Thoracic aorta (tissue), 2 donors: Measurements from ENCODE around the gene SLC35A1. TPM values are rescaled to one million over a fixed set of nuclear protein-coding genes. Genes with fewer than 3 reads are reported as not detected.
"Not testable (repeated sequence)": the region's sequence is repeated elsewhere in the genome, so short reads cannot be mapped to it uniquely, and the experiment has no call there.

Experiments
- ATAC-seq: fragments of 150-250 bp; one replicate; pipeline ENCODE4 v1.8.0; 2017; ENCODE audit warnings: low read depth; ENCODE audit not compliant: insufficient number of reproducible peaks, low FRiP score
- DNase-seq: peaks from one replicate; pipeline ENCODE4 v3.0.0-alpha.2; 2020; ENCODE audit warnings: low spot score
- H3K27ac ChIP-seq, 2 donors: fragments of 200-600 bp; sonication (generic); 1 replicate in 1 of 2; 2 replicates in 1 of 2; pipeline ENCODE4 v1.5.1; 2016; ENCODE audit warnings: mild to moderate bottlenecking in 2 of 2, moderate library complexity in 2 of 2
- H3K27me3 ChIP-seq: fragments of 200-600 bp; sonication (generic); replicated peaks from 2 replicates; pipeline ENCODE4 v1.6.0; 2016; ENCODE audit warnings: mild to moderate bottlenecking; ENCODE audit not compliant: insufficient read depth
- H3K36me3 ChIP-seq: fragments of 200-600 bp; sonication (generic); one replicate; pipeline ENCODE4 v1.5.1; 2016
- H3K4me1 ChIP-seq, 2 donors: fragments of 200-600 bp; sonication (generic); 1 replicate in 1 of 2; 2 replicates in 1 of 2; pipeline versions ENCODE4 v1.5.1 to v1.6.0; 2016; ENCODE audit warnings: low read depth in 2 of 2, mild to moderate bottlenecking in 1 of 2; ENCODE audit not compliant: control insufficient read depth in 1 of 2
- H3K4me3 ChIP-seq: fragments of 200-600 bp; sonication (generic); 2 replicates; pipeline ENCODE4 v1.5.1; 2016; ENCODE audit warnings: mild to moderate bottlenecking
- H3K9me3 ChIP-seq: fragments of 200-600 bp; sonication (generic); 2 replicates; pipeline ENCODE4 v1.5.1; 2016
- CTCF ChIP-seq: fragments of 200-600 bp; sonication (generic); IDR thresholded peaks from one replicate; pipeline ENCODE4 v1.5.1; 2019; ENCODE audit warnings: antibody characterized with exemption
- total RNA-seq, 2 donors: library from RNA; depleted of rRNA; stranded (reverse); fragments of >200 nt; gene quantifications; one replicate each; pipeline versions ENCODE4 v1.1.0 to v1.2.3, GENCODE V29; 2016

Gene SLC35A1
- total RNA-seq, 2 donors from 2014 or later, result 14.5 to 24.0 TPM

DNA sequence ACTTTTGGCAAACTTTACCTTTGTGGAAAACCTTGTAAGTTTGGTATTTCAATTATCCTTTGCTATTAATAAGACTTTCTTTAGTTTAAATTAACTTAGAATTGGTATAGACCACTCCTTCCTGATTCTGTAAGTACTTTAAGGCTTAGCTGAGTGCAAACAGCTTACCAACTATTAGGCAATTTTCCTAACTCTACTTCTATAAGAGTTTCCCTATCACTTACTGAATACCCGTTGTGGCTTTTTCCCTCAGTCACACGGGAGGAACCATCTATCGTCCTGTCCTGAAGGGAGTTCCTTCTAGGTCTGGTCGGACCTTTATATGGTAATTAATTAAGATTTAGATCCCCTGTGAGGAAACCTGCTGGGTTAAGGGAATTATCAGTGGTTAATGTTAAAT, 9.6 kb downstream of the SLC35A1 start:
- DNase-seq (no peak), ATAC-seq (no peak)
- no peaks in the 10 kb centered on the region for H3K27me3 ChIP-seq
- H3K4me3 ChIP-seq, result no peak overlapping the region
- H3K36me3 ChIP-seq, result no peaks in the 10 kb centered on the region
- H3K9me3 ChIP-seq, result no peaks in the 10 kb centered on the region
- no peak overlapping the region for H3K27ac ChIP-seq
- no peaks in the 10 kb centered on the region for H3K4me1 ChIP-seq
- TF ChIP-seq CTCF, result no peak

DNA sequence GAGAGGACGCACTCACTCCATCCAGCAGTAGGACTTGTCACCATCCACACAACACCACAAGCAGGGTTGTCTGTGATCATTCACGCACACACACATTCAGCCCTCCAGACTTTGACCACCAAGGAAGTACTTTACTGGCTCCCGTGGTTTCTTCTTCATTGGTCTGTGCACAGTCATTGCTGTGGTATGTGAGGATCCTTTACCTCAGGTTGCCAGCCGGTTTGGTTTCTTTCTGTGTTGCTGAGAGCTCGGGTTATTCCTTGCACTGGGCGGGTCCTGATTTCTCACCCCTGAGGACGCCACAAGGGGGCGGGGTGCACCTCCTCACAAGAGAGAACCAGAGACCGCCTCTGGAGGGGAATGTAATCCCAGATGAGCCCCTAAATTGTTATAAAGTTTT, 11.2 kb downstream of the SLC35A1 start:
- DNase-seq (no peak), ATAC-seq (no peak)
- TF ChIP-seq CTCF, result no peak

DNA sequence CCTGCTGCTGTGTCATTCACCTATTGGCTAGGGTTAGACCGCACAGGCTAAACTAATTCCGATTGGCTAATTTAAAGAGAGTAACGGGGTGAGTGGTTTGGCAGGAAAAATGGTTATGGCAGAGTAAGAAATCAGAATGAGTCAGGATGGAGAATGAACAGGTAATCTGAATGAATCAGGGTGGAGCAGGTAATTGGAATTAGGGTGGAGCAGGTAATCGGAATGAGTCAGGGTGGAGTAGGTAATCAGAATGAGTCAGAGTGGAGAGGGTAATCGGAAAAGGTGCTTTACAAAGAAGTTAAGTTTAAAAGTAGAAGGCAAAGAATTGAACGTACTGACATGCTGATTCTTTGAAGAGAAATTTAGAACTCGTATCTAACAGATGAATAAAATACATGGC, 11.7 kb downstream of the SLC35A1 start:
- no peaks in the 10 kb centered on the region for H3K4me1 ChIP-seq
- no peaks in the 10 kb centered on the region for H3K27me3 ChIP-seq
- no peak overlapping the region for H3K4me3 ChIP-seq
- H3K27ac ChIP-seq, result no peak overlapping the region
- no peak for TF ChIP-seq CTCF
- no peak for ATAC-seq
- no peaks in the 10 kb centered on the region for H3K9me3 ChIP-seq
- no peak for DNase-seq
- H3K36me3 ChIP-seq, result no peaks in the 10 kb centered on the region

More for the DNA sequence above, 11.2 kb downstream of the SLC35A1 start:
- Histone ChIP-seq H3K4me1 (no peaks in the 10 kb centered on the region), H3K36me3 (no peaks in the 10 kb centered on the region), H3K4me3 (no peak overlapping the region), H3K9me3 (no peaks in the 10 kb centered on the region), H3K27me3 (no peaks in the 10 kb centered on the region), H3K27ac (no peak overlapping the region)

- Histone ChIP-seq H3K4me3 (no peak overlapping the region), H3K27ac (no peak overlapping the region), H3K36me3 (no peaks in the 10 kb centered on the region), H3K4me1 (no peaks in the 10 kb centered on the region), H3K27me3 (no peaks in the 10 kb centered on the region), H3K9me3 (no peaks in the 10 kb centered on the region)
- ATAC-seq, result no peak
- TF ChIP-seq CTCF, result no peak
- no peak for DNase-seq
Observed at GRCh38 chr6:87487555-87487954, 14.8 kb downstream of the SLC35A1 start.

DNA sequence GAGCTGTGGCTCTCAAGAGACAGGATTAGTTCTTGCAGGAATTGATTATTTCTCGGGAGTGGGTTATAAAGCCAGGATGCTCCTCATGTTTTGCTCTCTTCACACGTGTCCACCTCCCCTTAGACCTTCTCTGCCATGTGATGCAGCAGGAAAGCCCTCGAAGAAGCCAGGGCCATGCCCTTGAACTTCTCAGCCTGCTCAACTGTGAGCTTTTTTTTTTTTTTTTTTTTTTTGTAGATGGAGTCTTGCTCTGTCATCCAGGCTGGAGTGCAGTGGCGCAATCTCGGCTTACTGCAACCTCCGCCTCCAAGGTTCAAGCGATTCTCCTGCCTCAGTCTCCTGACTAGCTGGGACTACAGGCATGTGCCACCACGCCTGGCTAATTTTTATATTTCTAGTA, 16.6 kb downstream of the SLC35A1 start:
- not testable (repeated sequence) for ATAC-seq, H3K27me3 ChIP-seq, DNase-seq, H3K4me3 ChIP-seq, H3K36me3 ChIP-seq, H3K4me1 ChIP-seq, H3K27ac ChIP-seq, H3K9me3 ChIP-seq

GRCh38 chr6:87494761-87495422, 22.1 kb downstream of the SLC35A1 start:
- Histone ChIP-seq H3K4me3 (no peak overlapping the region), H3K36me3 (no peaks in the 10 kb centered on the region), H3K27me3 (no peaks in the 10 kb centered on the region), H3K9me3 (no peaks in the 10 kb centered on the region), H3K4me1 (no peaks in the 10 kb centered on the region), H3K27ac (no peak overlapping the region)
- no peak for DNase-seq
- no peak for TF ChIP-seq CTCF
- no peak for ATAC-seq
